H9 (cell line): ENCODE measurements around the gene PISD. TPM values are rescaled to one million over a fixed set of nuclear protein-coding genes. Genes with fewer than 3 reads are reported as not detected.

Experiments
- DNase-seq: peaks from one replicate; pipeline ENCODE4 v3.0.0-alpha.2; 2017
- H2AFZ ChIP-seq: one replicate; pipeline ENCODE4 v1.6.1; 2013; ENCODE audit warnings: mild to moderate bottlenecking, low read length, control low read depth, moderate library complexity
- H2AK5ac ChIP-seq: 2 replicates; pipeline ENCODE4 v1.6.1; 2013; ENCODE audit warnings: low read length, control low read depth, mixed read lengths; ENCODE audit not compliant: insufficient read length
- H2BK120ac ChIP-seq: one replicate; pipeline ENCODE4 v1.6.1; 2013; ENCODE audit warnings: low read depth, mild to moderate bottlenecking, low read length, control low read depth, inconsistent platforms; ENCODE audit not compliant: poor library complexity, severe bottlenecking
- H2BK12ac ChIP-seq: 2 replicates; pipeline ENCODE4 v1.6.1; 2013; ENCODE audit warnings: low read length, control low read depth, mixed read lengths, low read depth; ENCODE audit not compliant: insufficient read length
- H2BK15ac ChIP-seq: 2 replicates; pipeline ENCODE4 v1.6.1; 2013; ENCODE audit warnings: low read depth, low read length, control low read depth
- H2BK20ac ChIP-seq: one replicate; pipeline ENCODE4 v1.6.1; 2013; ENCODE audit warnings: low read depth, mild to moderate bottlenecking, low read length, control low read depth, inconsistent platforms; ENCODE audit not compliant: poor library complexity, severe bottlenecking
- H2BK5ac ChIP-seq: 2 replicates; pipeline ENCODE4 v1.6.1; 2013; ENCODE audit warnings: low read length, control low read depth, mixed read lengths; ENCODE audit not compliant: insufficient read length
- H3K14ac ChIP-seq: 2 replicates; pipeline ENCODE4 v1.6.1; 2013; ENCODE audit warnings: low read length, control low read depth; ENCODE audit not compliant: insufficient read depth
- H3K18ac ChIP-seq: 2 replicates; pipeline ENCODE4 v1.6.1; 2013; ENCODE audit warnings: low read depth, mild to moderate bottlenecking, mixed read lengths, low read length, control low read depth; ENCODE audit not compliant: insufficient read length
- H3K23ac ChIP-seq: 2 replicates; pipeline ENCODE4 v1.6.1; 2013; ENCODE audit warnings: low read length, control low read depth, mixed read lengths, low read depth; ENCODE audit not compliant: insufficient read length
- H3K23me2 ChIP-seq: 2 replicates; pipeline ENCODE4 v1.6.1; 2013; ENCODE audit warnings: low read depth, mild to moderate bottlenecking, mixed read lengths, low read length, control low read depth; ENCODE audit not compliant: insufficient read length, poor library complexity, severe bottlenecking
- H3K27ac ChIP-seq: 2 replicates; pipeline ENCODE4 v1.5.1; 2013; ENCODE audit warnings: low read length, control low read depth, mixed read lengths, low read depth; ENCODE audit not compliant: insufficient read length
- H3K27me3 ChIP-seq: 2 replicates; pipeline ENCODE4 v1.6.1; 2013; ENCODE audit warnings: low read length, control low read depth, inconsistent platforms; ENCODE audit not compliant: insufficient read depth
- H3K4ac ChIP-seq: 2 replicates; pipeline ENCODE4 v1.6.1; 2013; ENCODE audit warnings: low read depth, mild to moderate bottlenecking, control low read depth, inconsistent platforms, low read length, moderate library complexity
- H3K4me1 ChIP-seq: 2 replicates; pipeline ENCODE4 v1.6.1; 2013; ENCODE audit warnings: low read length, control low read depth, inconsistent platforms; ENCODE audit not compliant: insufficient read depth
- H3K4me2 ChIP-seq: 2 replicates; pipeline ENCODE4 v1.6.1; 2013; ENCODE audit warnings: low read length, control low read depth, mixed read lengths; ENCODE audit not compliant: insufficient read length, insufficient read depth
- H3K56ac ChIP-seq: 2 replicates; pipeline ENCODE4 v1.6.1; 2013; ENCODE audit warnings: low read depth, mild to moderate bottlenecking, mixed read lengths, low read length, control low read depth; ENCODE audit not compliant: insufficient read length
- H3K79me1 ChIP-seq: 2 replicates; pipeline ENCODE4 v1.6.1; 2013; ENCODE audit warnings: low read depth, mild to moderate bottlenecking, moderate library complexity, low read length, control low read depth, inconsistent platforms; ENCODE audit not compliant: insufficient read depth, poor library complexity, severe bottlenecking
- H3K79me2 ChIP-seq: 2 replicates; pipeline ENCODE4 v1.6.1; 2013; ENCODE audit warnings: low read length, control low read depth, inconsistent platforms; ENCODE audit not compliant: insufficient read depth
- H3K9ac ChIP-seq: 2 replicates; pipeline ENCODE4 v1.6.1; 2013; ENCODE audit warnings: low read length, control low read depth, mixed read lengths; ENCODE audit not compliant: insufficient read length; ENCODE audit errors: extremely low read depth
- H3K9me3 ChIP-seq: one replicate; pipeline ENCODE4 v1.6.1; 2013; ENCODE audit warnings: low read depth, low read length, inconsistent platforms; ENCODE audit not compliant: control insufficient read depth
- H3T11ph ChIP-seq: one replicate; pipeline ENCODE4 v1.6.1; 2013; ENCODE audit warnings: mild to moderate bottlenecking, low read length, control low read depth, inconsistent platforms
- H4K20me1 ChIP-seq: one replicate; pipeline ENCODE4 v1.6.1; 2013; ENCODE audit not compliant: control insufficient read depth, insufficient read length, insufficient read depth
- H4K5ac ChIP-seq: 2 replicates; pipeline ENCODE4 v1.6.1; 2013; ENCODE audit warnings: low read depth, mild to moderate bottlenecking, mixed read lengths, low read length, control low read depth; ENCODE audit not compliant: insufficient read length
- H4K8ac ChIP-seq: replicated peaks from 2 replicates; pipeline ENCODE4 v1.6.1; 2013; ENCODE audit warnings: low read length, control low read depth, mixed read lengths, low read depth; ENCODE audit not compliant: insufficient read length
- H4K91ac ChIP-seq: 2 replicates; pipeline ENCODE4 v1.6.1; 2013; ENCODE audit warnings: low read depth, mild to moderate bottlenecking, moderate library complexity, mixed read lengths, low read length, control low read depth; ENCODE audit not compliant: insufficient read length
- H3K27ac Mint-ChIP-seq, 3 experiments: 2 replicates in 2 of 3; 3 replicates in 1 of 3; pipeline ENCODE4 v1.8.0; 2020 to 2021; ENCODE audit warnings: mixed read lengths in 3 of 3, mild to moderate bottlenecking in 1 of 3, moderate library complexity in 1 of 3
- H3K27me3 Mint-ChIP-seq: 2 replicates; pipeline ENCODE4 v1.8.0; 2021; ENCODE audit warnings: low read depth, mild to moderate bottlenecking, moderate library complexity, mixed read lengths
- H3K36me3 Mint-ChIP-seq, 3 experiments: 2 replicates in 2 of 3; 3 replicates in 1 of 3; pipeline ENCODE4 v1.8.0; 2020 to 2021; ENCODE audit warnings: low read depth in 3 of 3, mixed read lengths in 3 of 3; ENCODE audit not compliant: insufficient read depth in 1 of 3
- H3K4me1 Mint-ChIP-seq, 2 experiments: 2 replicates each; pipeline ENCODE4 v1.8.0; 2020; ENCODE audit warnings: mixed read lengths in 2 of 2
- H3K4me3 Mint-ChIP-seq, 2 experiments: 2 replicates in 1 of 2; 3 replicates in 1 of 2; pipeline ENCODE4 v1.8.0; 2020 to 2021; ENCODE audit warnings: mild to moderate bottlenecking in 2 of 2, mixed read lengths in 2 of 2, moderate library complexity in 1 of 2
- H3K9me3 Mint-ChIP-seq, 2 experiments: 2 replicates in 1 of 2; 3 replicates in 1 of 2; pipeline ENCODE4 v1.8.0; 2020; ENCODE audit warnings: mild to moderate bottlenecking in 2 of 2, mixed read lengths in 2 of 2, moderate library complexity in 1 of 2
- WGBS: extraction: QIAGEN DNeasy Blood & Tissue Kit; methylation state at CpG from one replicate; pipeline ENCODE4 v1.1.7; 2013; ENCODE audit warnings: missing lambda C conversion rate, low lambda C conversion rate, mixed read lengths; ENCODE audit not compliant: insufficient read length; ENCODE audit errors: extremely low coverage; 5-methylcytosine and 5-hydroxymethylcytosine counted together
- total RNA-seq: library from RNA; stranded (reverse); gene quantifications from 2 replicates; pipeline ENCODE4 v1.2.1, GENCODE V29; 2021
- TF ChIP-seq, protein P1 (sequence below): fragments of 200-600 bp; sonication (generic); conservative IDR thresholded peaks from 3 replicates; pipeline ENCODE4 v1.8.0; 2021; ENCODE audit warnings: antibody characterized with exemption, mild to moderate bottlenecking

The PISD gene
- total RNA-seq, 1 experiment from 2014 or later: 62.0 TPM

DNA sequence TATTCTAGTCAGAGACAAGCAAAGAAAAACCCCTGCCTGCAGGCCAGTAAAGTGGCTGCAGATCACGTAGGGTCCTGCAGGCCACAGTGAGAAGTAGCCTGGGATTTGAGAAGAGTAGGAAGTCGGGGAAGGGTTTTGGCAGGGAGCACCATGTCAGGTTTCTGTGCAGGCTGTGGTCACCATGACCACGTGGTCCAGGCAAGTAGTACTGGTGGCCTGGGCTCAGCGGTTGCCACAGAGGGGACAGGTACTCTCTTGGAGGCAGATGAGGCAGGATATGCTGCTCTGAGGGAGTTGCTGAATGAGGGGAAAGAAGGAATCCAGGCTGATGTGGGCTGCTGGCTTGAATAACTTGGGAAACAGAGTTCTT lies 46.5 kb downstream of the PISD start:
- DNase-seq: no peak
- no peak overlapping the region for H3T11ph ChIP-seq
- H2BK12ac ChIP-seq: no peak overlapping the region
- no CpG with 5 or more reads among the region's 4 CpGs for WGBS
- H3K18ac ChIP-seq: no peak overlapping the region
- no peak overlapping the region for H2BK5ac ChIP-seq
- no peaks in the 10 kb centered on the region for H3K27me3 ChIP-seq
- H2AK5ac ChIP-seq: no peak overlapping the region
- H3K4me2 ChIP-seq: no peak overlapping the region
- H3K4me1 Mint-ChIP-seq: peaks cover 0 to 3% of the 10 kb centered on the region in 2 experiments; a peak in 2 of 4 replicates
- H4K91ac ChIP-seq: no peak overlapping the region
- H3K4me3 Mint-ChIP-seq: no peak overlapping the region; a peak in 1 of 5 replicates
- peaks cover 1% of the 10 kb centered on the region; the same call in 1 of the 2 replicates for H3K27me3 Mint-ChIP-seq
- H3K4me1 ChIP-seq: no peaks in the 10 kb centered on the region
- H2BK120ac ChIP-seq: no peak overlapping the region
- no peak overlapping the region for H2BK15ac ChIP-seq
- H3K36me3 Mint-ChIP-seq: peaks cover 4 to 29% (median 27%) of the 10 kb centered on the region in 3 experiments; a peak in 6 of 7 replicates
- no peak overlapping the region for H3K23ac ChIP-seq
- no peak overlapping the region for H2BK20ac ChIP-seq
- peak overlapping the region in 2 of 3 experiments; percentile 2 to 94; a peak in 6 of 7 replicates for H3K27ac Mint-ChIP-seq
- no peak overlapping the region for H3K56ac ChIP-seq
- H4K20me1 ChIP-seq: no peaks in the 10 kb centered on the region
- TF ChIP-seq, protein P1, sequence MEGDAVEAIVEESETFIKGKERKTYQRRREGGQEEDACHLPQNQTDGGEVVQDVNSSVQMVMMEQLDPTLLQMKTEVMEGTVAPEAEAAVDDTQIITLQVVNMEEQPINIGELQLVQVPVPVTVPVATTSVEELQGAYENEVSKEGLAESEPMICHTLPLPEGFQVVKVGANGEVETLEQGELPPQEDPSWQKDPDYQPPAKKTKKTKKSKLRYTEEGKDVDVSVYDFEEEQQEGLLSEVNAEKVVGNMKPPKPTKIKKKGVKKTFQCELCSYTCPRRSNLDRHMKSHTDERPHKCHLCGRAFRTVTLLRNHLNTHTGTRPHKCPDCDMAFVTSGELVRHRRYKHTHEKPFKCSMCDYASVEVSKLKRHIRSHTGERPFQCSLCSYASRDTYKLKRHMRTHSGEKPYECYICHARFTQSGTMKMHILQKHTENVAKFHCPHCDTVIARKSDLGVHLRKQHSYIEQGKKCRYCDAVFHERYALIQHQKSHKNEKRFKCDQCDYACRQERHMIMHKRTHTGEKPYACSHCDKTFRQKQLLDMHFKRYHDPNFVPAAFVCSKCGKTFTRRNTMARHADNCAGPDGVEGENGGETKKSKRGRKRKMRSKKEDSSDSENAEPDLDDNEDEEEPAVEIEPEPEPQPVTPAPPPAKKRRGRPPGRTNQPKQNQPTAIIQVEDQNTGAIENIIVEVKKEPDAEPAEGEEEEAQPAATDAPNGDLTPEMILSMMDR: no peak
- H2AFZ ChIP-seq: no peak overlapping the region
- H3K9me3 Mint-ChIP-seq: no peaks in the 10 kb centered on the region; a peak in 1 of 5 replicates
- H3K4ac ChIP-seq: no peak overlapping the region
- no peak overlapping the region; the same call in 1 of the 2 replicates for H3K14ac ChIP-seq
- no peak overlapping the region for H4K5ac ChIP-seq
- H3K79me2 ChIP-seq: no peaks in the 10 kb centered on the region
- H3K23me2 ChIP-seq: no peaks in the 10 kb centered on the region
- H3K9ac ChIP-seq: no peak overlapping the region
- H4K8ac ChIP-seq: no peak overlapping the region
- H3K9me3 ChIP-seq: no peaks in the 10 kb centered on the region
- H3K27ac ChIP-seq: no peak overlapping the region
- H3K79me1 ChIP-seq: no peaks in the 10 kb centered on the region
